CD4-positive, alpha-beta T cell treated with Interleukin-10 for 1 hour (primary cell): ENCODE results near the gene SMIM38.

Experiments used
- DNase-seq: peaks from one replicate; pipeline ENCODE4 v3.0.0-alpha.2; 2020

SMIM38 gene

GRCh38 chr11:69162505-69162904 is 6.8 kb downstream of the SMIM38 start:
- no peak for DNase-seq

DNA sequence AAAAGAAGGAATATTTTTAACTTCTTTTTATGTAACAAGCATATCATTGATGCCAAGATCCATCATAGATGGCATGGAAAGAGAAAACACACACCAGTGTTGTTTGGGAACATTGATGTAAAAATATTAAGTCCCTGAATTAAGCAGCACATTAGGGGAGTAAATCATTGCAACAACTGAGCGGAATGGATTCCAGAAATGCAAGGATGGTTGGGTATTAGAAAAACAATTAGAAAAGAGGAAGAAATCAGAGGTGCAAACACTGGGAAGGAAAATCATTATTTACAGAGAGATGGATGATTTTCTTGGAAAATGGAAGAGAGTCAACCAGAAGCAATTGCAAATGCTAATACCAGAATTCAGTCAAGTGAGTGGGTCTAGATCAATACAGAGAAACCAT is 8.1 kb downstream of the SMIM38 start:
- DNase-seq = no peak

DNA sequence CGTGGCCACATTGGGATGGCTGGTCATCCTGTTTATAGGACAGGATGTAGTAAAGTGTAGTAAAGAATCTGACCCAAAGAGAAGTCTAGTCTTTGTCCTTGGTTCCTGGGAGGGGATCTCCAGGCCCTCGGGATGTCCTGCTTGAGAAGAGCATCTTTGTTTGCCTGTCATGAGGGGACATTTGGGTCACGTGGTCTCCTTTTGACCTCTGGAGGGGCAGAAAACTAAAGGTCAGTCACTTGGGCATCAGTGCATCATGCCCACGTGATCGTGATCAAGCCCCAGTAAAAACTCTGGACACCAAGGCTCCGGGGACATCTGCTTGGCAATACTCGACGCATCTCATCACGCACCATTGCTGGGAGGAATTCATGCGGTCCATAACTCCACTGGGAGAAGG is 9.1 kb downstream of the SMIM38 start:
- DNase-seq = no peak

- DNase-seq = no peak
Measured at GRCh38 chr11:69165775-69166174, 10.0 kb downstream of the SMIM38 start.

- DNase-seq = no peak
Measured at GRCh38 chr11:69166218-69167115, 10.7 kb downstream of the SMIM38 start.

- no peak for DNase-seq
Measured at GRCh38 chr11:69167130-69167915, 11.6 kb downstream of the SMIM38 start.

DNA sequence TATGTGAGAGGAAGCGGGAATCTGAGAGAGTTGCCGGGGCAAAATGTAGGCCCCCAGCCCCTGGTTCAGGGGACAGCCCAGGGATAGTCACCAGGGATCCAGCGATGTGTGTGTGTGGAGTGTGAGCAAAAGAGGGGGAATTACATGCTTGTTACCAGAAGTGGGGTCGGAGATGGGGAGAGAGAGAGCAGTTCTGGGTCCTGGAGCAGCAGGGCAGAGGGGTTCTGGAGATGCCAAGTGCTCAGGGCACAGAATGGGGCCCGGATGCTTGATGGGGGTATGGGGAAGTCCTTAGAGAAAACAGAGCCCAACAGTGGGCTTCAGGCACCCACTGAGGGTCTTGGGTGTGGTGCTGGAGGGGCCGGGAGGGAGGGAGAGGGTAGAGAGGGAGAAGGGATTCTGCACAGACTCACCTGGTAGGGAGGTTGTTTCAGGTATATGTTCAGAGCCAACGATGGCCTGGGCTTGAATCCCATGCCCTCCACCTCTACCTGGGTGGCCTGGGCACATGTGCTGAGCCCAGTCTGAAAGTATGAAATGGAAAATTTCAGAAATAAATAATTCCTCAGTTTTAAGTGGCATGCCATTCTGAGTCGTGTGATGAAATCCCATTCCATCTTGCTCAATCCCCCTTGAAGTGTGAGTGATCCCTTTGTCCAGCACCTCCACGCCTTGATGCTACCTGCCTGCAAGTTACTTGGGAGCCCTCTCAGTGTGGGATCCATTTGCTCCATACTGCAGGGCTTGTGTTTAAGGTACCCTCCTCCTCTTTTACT is 12.4 kb downstream of the SMIM38 start:
- DNase-seq = no peak

- DNase-seq = no peak
Measured at GRCh38 chr11:69169479-69169878, 13.7 kb downstream of the SMIM38 start.

GRCh38 chr11:69170704-69171103 is 15.0 kb downstream of the SMIM38 start:
- DNase-seq = no peak

DNA sequence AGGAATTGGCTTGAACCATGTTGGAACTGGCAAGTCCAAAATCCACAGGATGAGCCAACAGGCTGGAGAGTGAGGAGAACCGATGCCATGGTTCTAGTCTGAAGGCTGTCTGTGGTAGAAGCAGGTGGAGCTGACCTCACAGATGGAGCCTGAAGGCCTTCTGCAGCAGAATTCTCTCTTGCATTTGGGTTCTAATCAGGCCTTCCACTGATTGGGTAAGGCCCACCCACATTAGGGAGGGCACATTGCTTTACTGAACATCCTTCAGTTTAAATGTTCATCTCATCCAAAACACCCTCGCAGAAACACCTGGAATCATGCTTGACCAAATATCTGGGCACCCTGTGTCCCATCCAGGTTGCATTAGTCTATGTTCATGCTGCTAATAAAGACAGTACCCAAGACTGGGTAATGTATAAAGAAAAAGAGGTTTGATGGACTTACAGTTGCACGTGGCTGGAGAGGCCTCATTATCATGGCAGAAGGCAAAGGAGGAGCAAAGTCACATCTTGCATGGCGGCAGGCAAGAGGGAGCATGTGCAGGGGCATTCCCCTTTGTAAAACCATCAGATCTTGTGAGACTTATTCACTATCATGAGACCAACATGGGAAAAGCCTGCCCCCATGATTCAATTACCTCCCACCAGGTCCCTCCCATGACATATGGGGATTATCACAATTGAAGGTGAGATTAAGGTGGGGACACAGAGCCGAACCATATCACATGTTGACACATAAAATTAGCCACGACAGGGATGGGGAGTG is 15.9 kb downstream of the SMIM38 start:
- no peak for DNase-seq

DNA sequence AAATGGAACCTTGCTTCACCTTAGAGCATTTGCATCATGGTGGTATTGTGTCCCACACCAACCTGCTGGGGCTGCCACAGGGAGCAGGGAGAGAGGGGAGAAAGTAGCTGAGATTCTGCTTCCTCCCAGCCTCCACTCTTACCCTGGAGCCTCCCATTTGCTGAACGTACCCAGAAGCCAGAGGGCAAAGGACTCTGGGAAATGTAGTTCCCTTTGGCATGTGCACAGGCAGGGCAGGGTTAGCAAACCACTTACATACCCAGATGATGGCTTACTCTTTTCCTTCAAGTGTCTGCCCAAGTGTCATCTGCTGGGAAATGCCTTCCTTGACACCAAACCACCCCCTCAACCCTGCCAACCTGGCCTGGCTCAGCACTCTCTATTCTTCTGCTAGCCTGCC is 16.9 kb downstream of the SMIM38 start:
- DNase-seq = no peak

- no peak for DNase-seq
Measured at GRCh38 chr11:69173331-69173730, 17.6 kb downstream of the SMIM38 start.

DNA sequence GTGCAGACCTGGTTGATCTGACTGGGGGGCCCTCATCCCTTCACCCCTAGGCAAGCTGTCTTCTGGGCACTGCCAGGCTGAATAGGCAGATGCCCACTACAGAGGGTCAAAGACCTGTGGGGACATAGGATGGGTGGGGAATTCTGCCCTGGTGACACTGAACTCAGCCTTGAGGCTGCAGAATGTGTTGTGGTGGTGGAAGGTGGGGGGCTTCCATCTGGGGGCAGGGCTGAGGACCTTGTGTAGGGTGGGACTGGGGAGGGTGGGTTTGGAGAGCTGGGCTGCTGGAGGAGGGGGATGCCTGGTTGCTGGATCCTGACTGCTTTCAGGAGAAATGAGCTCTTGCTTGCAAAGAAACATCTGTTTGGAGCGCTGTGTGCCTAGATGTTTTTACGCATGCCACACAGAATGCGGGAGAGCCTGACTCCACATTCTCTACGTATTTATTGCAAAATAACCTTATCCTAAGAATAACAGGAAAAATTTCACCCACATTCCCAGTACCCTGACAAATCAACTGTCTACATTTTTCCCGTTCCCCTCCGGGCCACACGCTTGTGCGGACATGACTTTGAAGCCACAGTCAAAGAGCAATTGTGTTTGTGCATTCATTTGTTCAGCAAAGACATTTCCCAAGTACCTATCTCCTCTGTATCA is 18.3 kb downstream of the SMIM38 start:
- no peak for DNase-seq

DNA sequence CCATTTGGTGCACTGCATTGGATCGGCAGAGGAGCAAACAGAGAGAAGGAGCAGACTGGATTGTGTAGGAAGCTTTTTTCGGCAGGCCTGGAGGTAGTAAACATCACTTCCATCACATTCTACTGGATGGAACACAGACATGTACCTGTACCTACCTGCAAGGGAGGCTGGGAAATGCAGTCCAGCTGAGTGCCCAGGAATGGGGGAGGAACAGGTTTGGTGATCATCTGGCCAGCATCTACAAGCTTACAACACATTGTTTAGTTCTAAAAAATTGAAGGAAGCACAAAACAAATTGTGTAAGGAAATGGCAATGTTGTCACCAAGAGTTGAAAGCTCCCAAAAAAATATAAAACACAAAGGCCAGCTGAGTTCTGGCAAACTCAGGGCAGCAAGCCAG is 19.1 kb downstream of the SMIM38 start:
- no peak for DNase-seq

GRCh38 chr11:69178819-69179482 is 23.2 kb downstream of the SMIM38 start:
- no peak for DNase-seq

DNA sequence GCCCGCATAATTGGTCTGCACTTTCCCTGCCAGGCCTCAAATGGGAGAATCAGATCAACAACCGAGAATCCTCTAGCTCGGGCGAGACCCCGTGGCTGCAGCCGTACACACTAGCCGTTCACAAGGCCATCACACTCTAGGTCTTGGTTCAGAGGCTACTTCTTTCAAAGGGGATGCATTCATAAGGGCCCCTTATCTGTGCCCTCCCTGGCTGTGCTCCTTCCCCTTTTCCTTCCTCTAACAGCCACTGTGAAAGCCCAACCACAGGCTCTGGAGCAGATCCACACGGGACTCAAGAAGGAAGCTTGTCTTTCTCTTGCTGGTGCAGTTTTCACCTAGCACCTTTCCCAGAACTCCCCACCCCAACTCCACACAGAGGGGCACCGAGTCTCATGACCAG is 24.5 kb downstream of the SMIM38 start:
- DNase-seq = no peak

DNA sequence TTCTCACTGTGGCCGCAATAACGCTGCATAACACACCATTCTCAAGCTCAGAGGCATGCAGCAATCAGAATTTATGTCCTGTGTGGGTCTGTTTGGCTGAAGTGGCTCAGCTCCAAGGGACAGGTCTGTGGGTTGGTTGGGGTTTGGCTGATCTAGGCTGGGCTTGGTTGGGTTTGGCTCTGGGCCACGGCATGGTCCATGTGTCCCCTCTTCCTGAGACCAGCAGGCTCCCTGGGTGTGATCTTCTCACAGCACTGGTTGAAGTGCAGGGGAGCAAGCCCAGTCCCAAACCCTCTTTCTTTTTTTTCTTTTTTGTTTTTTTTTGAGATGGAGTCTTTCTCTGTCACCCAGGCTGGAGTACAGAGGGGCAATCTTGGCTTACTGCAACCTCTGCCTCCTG is 25.0 kb downstream of the SMIM38 start:
- no peak for DNase-seq

DNA sequence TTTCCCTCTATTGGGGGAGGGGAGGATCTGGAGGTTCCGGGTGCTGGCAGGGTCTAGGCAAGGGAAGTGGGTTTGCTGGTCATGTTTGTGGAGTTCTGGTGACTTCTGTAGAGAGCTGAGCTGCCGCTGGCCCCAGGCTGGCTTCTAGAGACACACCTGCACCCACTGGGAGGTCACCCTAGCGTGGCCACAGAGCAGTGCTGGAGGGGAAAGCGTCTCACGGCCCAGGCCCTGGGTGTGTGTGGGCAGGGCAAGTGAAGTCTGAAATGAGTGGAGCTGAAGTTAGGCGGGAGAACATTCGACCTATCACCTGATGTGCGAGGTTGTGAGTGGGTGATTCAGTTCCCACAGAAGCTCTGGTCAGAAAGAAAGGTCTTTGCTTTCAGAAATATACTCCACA is 27.9 kb downstream of the SMIM38 start:
- no peak for DNase-seq

- DNase-seq = no peak
Measured at GRCh38 chr11:69186316-69187260, 30.9 kb downstream of the SMIM38 start.

GRCh38 chr11:69187540-69188065 is 31.9 kb downstream of the SMIM38 start:
- DNase-seq = no peak
